22Rv1 (cell line): ENCODE results near the gene SWT1.

Source experiments
- H3K27ac ChIP-seq: fragments of 450-650 bp; 2 replicates; pipeline ENCODE4 v1.5.1; 2017
- CTCF ChIP-seq: fragments of 450-650 bp; IDR thresholded peaks from 2 replicates; pipeline ENCODE4 v1.5.1; 2017; ENCODE audit warnings: mild to moderate bottlenecking
- ZFX ChIP-seq: fragments of 450-650 bp; IDR thresholded peaks from 2 replicates; pipeline ENCODE4 v1.6.1; 2017; ENCODE audit warnings: antibody characterized with exemption, borderline replicate concordance

Gene SWT1

DNA sequence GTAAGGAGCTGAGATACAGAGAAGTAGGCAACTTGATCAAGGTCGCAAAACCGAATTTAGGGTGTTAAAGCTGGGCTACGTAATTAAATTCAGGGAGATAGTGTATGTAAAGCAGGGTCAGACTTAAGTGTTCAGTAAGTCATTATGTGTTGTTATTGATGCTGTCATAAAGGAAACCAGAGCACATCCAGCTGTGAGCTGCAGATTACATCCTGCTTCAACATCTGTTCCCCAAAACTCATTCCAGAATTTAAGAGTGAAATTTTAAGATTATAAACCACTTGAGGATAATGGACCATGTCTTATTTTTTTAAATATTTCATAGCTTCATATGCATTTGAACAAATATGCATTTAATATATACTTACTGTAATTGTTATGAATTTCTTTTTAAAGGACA lies 110.3 kb downstream of the SWT1 start:
- TF ChIP-seq ZFX (no peak), CTCF (no peak)
- no peak overlapping the region for H3K27ac ChIP-seq

- no peak overlapping the region for H3K27ac ChIP-seq
- TF ChIP-seq CTCF, result no peak
- TF ChIP-seq ZFX, result no peak
These were observed 110.7 kb downstream of the SWT1 start for GRCh38 chr1:185267701-185268100.

- TF ChIP-seq CTCF (no peak), ZFX (no peak)
- no peak overlapping the region for H3K27ac ChIP-seq
These were observed 111.4 kb downstream of the SWT1 start for GRCh38 chr1:185268352-185268751.

DNA sequence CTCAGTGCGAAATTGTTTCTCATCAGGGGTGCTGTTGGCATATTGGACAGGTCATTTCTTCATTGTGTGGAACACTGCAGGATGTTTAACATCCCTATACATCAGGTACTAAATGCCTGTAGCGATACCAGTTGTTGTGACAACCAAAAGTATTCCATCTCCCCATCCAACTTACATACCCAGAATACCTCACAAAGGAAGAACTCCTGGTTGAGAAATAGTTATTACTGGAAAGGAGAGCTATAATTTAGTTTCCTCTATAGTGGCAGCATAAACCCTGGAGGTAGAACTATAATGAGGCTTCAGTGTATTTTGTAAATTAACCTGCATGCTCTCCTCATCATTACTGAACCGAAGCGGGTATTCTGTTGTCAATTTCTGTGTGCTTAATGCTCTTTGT lies 115.0 kb downstream of the SWT1 start:
- H3K27ac ChIP-seq, result no peak overlapping the region
- TF ChIP-seq CTCF, result no peak

- no peak overlapping the region for H3K27ac ChIP-seq
- no peak for TF ChIP-seq CTCF
- no peak for TF ChIP-seq ZFX
These were observed 122.6 kb downstream of the SWT1 start for GRCh38 chr1:185279571-185279970.

DNA sequence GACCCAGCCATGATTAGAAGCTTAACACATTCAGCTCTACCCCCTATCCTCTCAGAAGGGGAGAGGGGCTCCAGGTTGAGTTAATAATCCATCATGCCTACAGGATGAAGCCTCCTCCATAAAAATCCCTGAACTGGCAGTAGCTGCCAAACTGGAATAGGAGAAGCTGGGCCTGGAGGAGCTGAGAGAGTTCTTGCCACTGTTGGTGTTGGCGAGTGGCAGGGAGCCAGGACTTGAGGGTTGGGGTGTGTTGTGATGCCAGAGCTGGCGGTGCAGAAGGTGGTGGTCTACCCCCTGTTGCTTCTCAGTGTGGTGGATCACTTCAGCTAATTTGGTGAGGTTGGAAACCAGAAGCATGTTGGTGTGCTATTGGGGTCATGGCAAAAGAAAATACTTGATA lies 123.6 kb downstream of the SWT1 start:
- TF ChIP-seq ZFX (no peak), CTCF (no peak)
- no peak overlapping the region for H3K27ac ChIP-seq

DNA sequence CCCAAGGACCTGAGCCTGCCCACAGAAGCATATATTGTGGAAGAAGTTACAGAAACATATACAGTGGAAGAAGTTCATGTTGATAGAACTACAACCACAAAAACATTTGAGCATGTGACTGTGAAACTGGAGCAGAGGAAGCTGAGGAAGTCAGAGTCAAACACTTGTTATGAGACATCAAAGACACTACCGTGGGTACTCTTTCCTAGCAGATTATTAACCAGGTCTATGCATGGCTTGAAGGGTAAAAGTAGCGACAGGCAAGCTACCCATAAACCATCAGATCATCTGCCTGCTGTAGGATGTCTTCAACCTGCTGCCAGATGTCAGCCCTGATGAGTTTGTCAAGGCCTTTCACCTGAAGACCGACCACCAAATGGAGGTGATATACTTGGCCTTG lies 124.3 kb downstream of the SWT1 start:
- H3K27ac ChIP-seq, result no peak overlapping the region
- TF ChIP-seq CTCF (no peak), ZFX (no peak)
